HG02571 (cell line): Measurements from ENCODE around the gene ADGRB3.
"Not testable (repeated sequence)": the region's sequence is repeated elsewhere in the genome, so short reads cannot be mapped to it uniquely, and the experiment has no call there.

Experiments
- ATAC-seq: cut with Tn5 transposase; IDR thresholded peaks from one replicate; pipeline ENCODE4 v1.9.1; 2021; ENCODE audit warnings: mild to moderate bottlenecking, moderate library complexity; ENCODE audit not compliant: unreplicated experiment

ADGRB3 gene

GRCh38 chr6:69105288-69105687 lies 470.2 kb downstream of the ADGRB3 start:
- ATAC-seq, result no peak

GRCh38 chr6:69106511-69106910 lies 471.4 kb downstream of the ADGRB3 start:
- no peak for ATAC-seq

GRCh38 chr6:69111301-69111700 lies 476.2 kb downstream of the ADGRB3 start:
- ATAC-seq, result no peak

GRCh38 chr6:69116658-69117057 lies 481.6 kb downstream of the ADGRB3 start:
- ATAC-seq, result no peak

GRCh38 chr6:69121461-69122406 lies 486.7 kb downstream of the ADGRB3 start:
- not testable (repeated sequence) for ATAC-seq

- no peak for ATAC-seq
Observed at GRCh38 chr6:69122407-69122773, 487.3 kb downstream of the ADGRB3 start.

GRCh38 chr6:69128411-69128810 lies 493.3 kb downstream of the ADGRB3 start:
- no peak for ATAC-seq

GRCh38 chr6:69129046-69129445 lies 494.0 kb downstream of the ADGRB3 start:
- no peak for ATAC-seq

GRCh38 chr6:69135927-69136326 lies 500.8 kb downstream of the ADGRB3 start:
- ATAC-seq, result no peak

- ATAC-seq, result no peak
Observed at GRCh38 chr6:69138148-69138547, 503.1 kb downstream of the ADGRB3 start.

- ATAC-seq, result no peak
Observed at GRCh38 chr6:69138893-69139494, 503.9 kb downstream of the ADGRB3 start.

GRCh38 chr6:69145062-69145461 lies 510.0 kb downstream of the ADGRB3 start:
- no peak for ATAC-seq

GRCh38 chr6:69146385-69146784 lies 511.3 kb downstream of the ADGRB3 start:
- ATAC-seq, result no peak

- no peak for ATAC-seq
Observed at GRCh38 chr6:69155467-69155866, 520.4 kb downstream of the ADGRB3 start.

- ATAC-seq, result no peak
Observed at GRCh38 chr6:69162811-69163210, 527.7 kb downstream of the ADGRB3 start.

GRCh38 chr6:69164564-69165229 lies 529.6 kb downstream of the ADGRB3 start:
- ATAC-seq, result no peak

GRCh38 chr6:69179681-69180080 lies 544.6 kb downstream of the ADGRB3 start:
- no peak for ATAC-seq

GRCh38 chr6:69180361-69181067 lies 545.4 kb downstream of the ADGRB3 start:
- no peak for ATAC-seq

- ATAC-seq, result no peak
Observed at GRCh38 chr6:69181964-69182363, 546.9 kb downstream of the ADGRB3 start.

GRCh38 chr6:69185276-69185675 lies 550.2 kb downstream of the ADGRB3 start:
- ATAC-seq, result no peak

- no peak for ATAC-seq
Observed at GRCh38 chr6:69202768-69203167, 567.7 kb downstream of the ADGRB3 start.
